ENCODE results near the gene EYS.

Gene EYS

DNA sequence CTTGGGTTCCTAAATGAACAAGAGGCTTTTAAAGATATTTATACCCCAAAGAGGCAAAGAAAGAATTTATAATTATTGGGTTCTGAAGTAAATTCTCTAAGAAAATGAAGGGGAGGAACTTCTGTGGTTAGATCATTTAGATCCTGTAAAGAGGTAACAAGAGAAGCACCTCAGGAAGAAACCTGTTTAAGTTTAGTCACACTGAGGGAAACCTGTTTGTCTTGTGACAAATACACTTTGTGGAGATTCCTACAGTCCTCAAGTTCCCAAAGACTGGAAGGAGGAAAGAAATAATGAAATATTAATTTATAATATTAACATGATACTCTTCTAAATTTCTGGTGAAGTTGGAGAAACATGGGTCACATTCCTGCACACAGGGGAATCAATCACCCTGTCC, 647.5 kb downstream of the EYS start:
- TF ChIP-seq EZH2phosphoT487 (IDR thresholded peaks at IDR 0.05; ENCODE audit: borderline replicate concordance), result no peak
- TF ChIP-seq, protein P1, sequence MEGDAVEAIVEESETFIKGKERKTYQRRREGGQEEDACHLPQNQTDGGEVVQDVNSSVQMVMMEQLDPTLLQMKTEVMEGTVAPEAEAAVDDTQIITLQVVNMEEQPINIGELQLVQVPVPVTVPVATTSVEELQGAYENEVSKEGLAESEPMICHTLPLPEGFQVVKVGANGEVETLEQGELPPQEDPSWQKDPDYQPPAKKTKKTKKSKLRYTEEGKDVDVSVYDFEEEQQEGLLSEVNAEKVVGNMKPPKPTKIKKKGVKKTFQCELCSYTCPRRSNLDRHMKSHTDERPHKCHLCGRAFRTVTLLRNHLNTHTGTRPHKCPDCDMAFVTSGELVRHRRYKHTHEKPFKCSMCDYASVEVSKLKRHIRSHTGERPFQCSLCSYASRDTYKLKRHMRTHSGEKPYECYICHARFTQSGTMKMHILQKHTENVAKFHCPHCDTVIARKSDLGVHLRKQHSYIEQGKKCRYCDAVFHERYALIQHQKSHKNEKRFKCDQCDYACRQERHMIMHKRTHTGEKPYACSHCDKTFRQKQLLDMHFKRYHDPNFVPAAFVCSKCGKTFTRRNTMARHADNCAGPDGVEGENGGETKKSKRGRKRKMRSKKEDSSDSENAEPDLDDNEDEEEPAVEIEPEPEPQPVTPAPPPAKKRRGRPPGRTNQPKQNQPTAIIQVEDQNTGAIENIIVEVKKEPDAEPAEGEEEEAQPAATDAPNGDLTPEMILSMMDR (conservative IDR thresholded peaks at IDR 0.05; ENCODE audit: low read length), result no peak
- Histone ChIP-seq H3K4me2 (ENCODE audit: low read depth, low read length, poor library complexity, severe bottlenecking) (no peak overlapping the region), H3K4me1 (ENCODE audit: insufficient read depth, low read length, poor library complexity, severe bottlenecking) (no peaks in the 10 kb centered on the region), H2AFZ (ENCODE audit: low read length) (no peak overlapping the region), H3F3A (ENCODE audit: low read depth) (no peaks in the 10 kb centered on the region), H3K36me3 (ENCODE audit: insufficient read depth, low read length) (no peaks in the 10 kb centered on the region), H3K9ac (ENCODE audit: low read depth, low read length, poor library complexity, severe bottlenecking) (no peak overlapping the region), H3K9me2 (replicated peaks; ENCODE audit: low read depth, low read length) (no peaks in the 10 kb centered on the region), H3K79me2 (ENCODE audit: insufficient read depth, low read length) (no peaks in the 10 kb centered on the region), H4K20me1 (ENCODE audit: insufficient read depth, low read length, poor library complexity, severe bottlenecking) (no peaks in the 10 kb centered on the region), H3K4me3 (ENCODE audit: low read length, poor library complexity, severe bottlenecking) (no peak overlapping the region), H3K9me3 (ENCODE audit: insufficient read depth, low read depth, low read length) (no peaks in the 10 kb centered on the region), H3K27me3 (ENCODE audit: insufficient read depth, low read length, poor library complexity, severe bottlenecking) (no peaks in the 10 kb centered on the region)

DNA sequence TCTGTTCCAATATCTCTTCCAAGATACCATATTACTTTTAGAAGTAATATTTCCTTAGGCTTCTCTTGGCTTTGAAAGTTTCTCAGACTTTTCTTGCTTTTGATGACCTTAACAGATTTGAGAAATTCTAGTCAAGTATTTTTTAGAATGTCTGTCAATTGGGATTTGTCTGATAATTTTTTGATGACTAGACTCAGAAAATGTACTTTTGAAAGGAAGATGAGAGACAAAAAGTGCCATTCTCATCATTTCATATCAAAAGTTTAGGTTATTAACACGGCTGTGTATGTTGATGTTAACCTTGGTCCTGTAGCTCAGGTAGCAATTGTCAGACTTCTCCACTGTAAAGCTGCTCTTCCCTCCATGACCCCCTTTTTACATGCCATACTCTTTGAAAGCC, 651.5 kb downstream of the EYS start:
- no peak for TF ChIP-seq EZH2phosphoT487 (IDR thresholded peaks at IDR 0.05; ENCODE audit: borderline replicate concordance)
- TF ChIP-seq, protein P1 (conservative IDR thresholded peaks at IDR 0.05; ENCODE audit: low read length), result no peak
- H3K9ac ChIP-seq (ENCODE audit: low read depth, low read length, poor library complexity, severe bottlenecking), result no peak overlapping the region
- H3K79me2 ChIP-seq (ENCODE audit: insufficient read depth, low read length), result no peaks in the 10 kb centered on the region
- H3K9me2 ChIP-seq (replicated peaks; ENCODE audit: low read depth, low read length), result no peaks in the 10 kb centered on the region
- no peaks in the 10 kb centered on the region for H3K36me3 ChIP-seq (ENCODE audit: insufficient read depth, low read length)
- H4K20me1 ChIP-seq (ENCODE audit: insufficient read depth, low read length, poor library complexity, severe bottlenecking), result no peaks in the 10 kb centered on the region
- no peaks in the 10 kb centered on the region for H3F3A ChIP-seq (ENCODE audit: low read depth)
- no peaks in the 10 kb centered on the region for H3K4me1 ChIP-seq (ENCODE audit: insufficient read depth, low read length, poor library complexity, severe bottlenecking)
- H2AFZ ChIP-seq (ENCODE audit: low read length), result no peak overlapping the region
- no peak overlapping the region for H3K4me2 ChIP-seq (ENCODE audit: low read depth, low read length, poor library complexity, severe bottlenecking)
- H3K9me3 ChIP-seq (ENCODE audit: insufficient read depth, low read depth, low read length), result no peaks in the 10 kb centered on the region
- no peaks in the 10 kb centered on the region for H3K27me3 ChIP-seq (ENCODE audit: insufficient read depth, low read length, poor library complexity, severe bottlenecking)
- H3K4me3 ChIP-seq (ENCODE audit: low read length, poor library complexity, severe bottlenecking), result no peak overlapping the region

DNA sequence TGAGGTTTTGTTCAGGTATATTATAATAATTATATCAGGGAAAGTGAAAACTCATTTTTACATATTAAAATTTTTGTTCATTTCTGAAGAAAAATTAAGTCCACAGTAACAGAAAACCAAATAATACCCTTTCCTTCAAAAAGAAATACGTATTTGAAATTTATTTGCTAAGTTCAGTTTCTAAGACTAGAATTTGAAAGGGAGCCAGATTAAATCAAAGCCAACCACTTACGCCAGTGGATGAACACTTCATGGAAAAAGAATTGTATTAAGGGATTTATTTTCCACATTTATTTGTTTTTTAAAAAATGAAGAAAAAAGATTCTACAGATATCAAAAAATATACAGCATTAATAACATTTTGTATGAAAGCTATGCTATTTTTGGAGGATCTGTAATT, 654.4 kb downstream of the EYS start:
- no peak overlapping the region for H2AFZ ChIP-seq (ENCODE audit: low read length)
- TF ChIP-seq EZH2phosphoT487 (IDR thresholded peaks at IDR 0.05; ENCODE audit: borderline replicate concordance), result no peak
- TF ChIP-seq, protein P1 (conservative IDR thresholded peaks at IDR 0.05; ENCODE audit: low read length), result no peak
- no peak overlapping the region for H3K4me2 ChIP-seq (ENCODE audit: low read depth, low read length, poor library complexity, severe bottlenecking)
- no peaks in the 10 kb centered on the region for H3K36me3 ChIP-seq (ENCODE audit: insufficient read depth, low read length)
- H3K9ac ChIP-seq (ENCODE audit: low read depth, low read length, poor library complexity, severe bottlenecking), result no peak overlapping the region
- H3K79me2 ChIP-seq (ENCODE audit: insufficient read depth, low read length), result no peaks in the 10 kb centered on the region
- no peak overlapping the region for H3K4me3 ChIP-seq (ENCODE audit: low read length, poor library complexity, severe bottlenecking)
- H3K9me2 ChIP-seq (replicated peaks; ENCODE audit: low read depth, low read length), result no peaks in the 10 kb centered on the region
- no peaks in the 10 kb centered on the region for H4K20me1 ChIP-seq (ENCODE audit: insufficient read depth, low read length, poor library complexity, severe bottlenecking)
- H3F3A ChIP-seq (ENCODE audit: low read depth), result no peaks in the 10 kb centered on the region
- H3K4me1 ChIP-seq (ENCODE audit: insufficient read depth, low read length, poor library complexity, severe bottlenecking), result no peaks in the 10 kb centered on the region
- no peaks in the 10 kb centered on the region for H3K27me3 ChIP-seq (ENCODE audit: insufficient read depth, low read length, poor library complexity, severe bottlenecking)
- H3K9me3 ChIP-seq (ENCODE audit: insufficient read depth, low read depth, low read length), result no peaks in the 10 kb centered on the region

Measured in Loucy (cell line).